Measurements from ENCODE around the gene LPGAT1. TPM values are rescaled to one million over a fixed set of nuclear protein-coding genes. Genes with fewer than 3 reads are reported as not detected.

LPGAT1 gene
- total RNA-seq, 5 donors from 2014 or later (not counting 1 experiment from before 2014, with no cell fraction given) = 20.8 to 47.1 (median 31.4) TPM

- no peaks in the 10 kb centered on the region for H3K27me3 Mint-ChIP-seq
- Histone ChIP-seq H3K36me3 (ENCODE audit: control insufficient read depth in 2 of 2, extremely low read depth in 1 of 2, insufficient read depth in 1 of 2, low read length in 1 of 2) (peaks cover 0 to 5% of the 10 kb centered on the region in 2 donors), H3K4me1 (ENCODE audit: control insufficient read depth in 1 of 2, extremely low read depth in 1 of 2, insufficient read depth in 2 of 2, low read length in 2 of 2) (no peaks in the 10 kb centered on the region), H3K9me3 (no peaks in the 10 kb centered on the region), H3K4me3 (ENCODE audit: control insufficient read depth in 1 of 2, extremely low read depth in 1 of 2, low read length in 1 of 2) (no peak overlapping the region), H3K27me3 (replicated peaks in 1 of 2; ENCODE audit: control insufficient read depth in 2 of 2, extremely low read depth in 1 of 2, insufficient read depth in 2 of 2, low read length in 1 of 2) (no peaks in the 10 kb centered on the region), H3K27ac (ENCODE audit: low read length) (no peak overlapping the region)
- ATAC-seq (replicated peaks in 1 of 4) (no peak), DNase-seq (no peak)
- CTCF ChIA-PET = interaction anchor here (0.7 to 1.2 kb wide), 2 partner anchors 22 to 1043 kb away, joined by 3 read pairs; no protein-coding TSS in a partner anchor
- no CpG with 5 or more reads among the region's 1 CpG for WGBS (ENCODE audit: insufficient coverage)
- H3K27ac Mint-ChIP-seq = no peak overlapping the region
- H3K4me1 Mint-ChIP-seq = peaks cover 0 to 4% (median 0%) of the 10 kb centered on the region in 3 donors
- peaks cover 41% of the 10 kb centered on the region for H3K36me3 Mint-ChIP-seq
- no peaks in the 10 kb centered on the region for H3K9me3 Mint-ChIP-seq
- H3K4me3 Mint-ChIP-seq = no peak overlapping the region
- POLR2A ChIA-PET = no interaction called here
Measured at GRCh38 chr1:211764701-211765100, 65.9 kb downstream of the LPGAT1 start.

DNA sequence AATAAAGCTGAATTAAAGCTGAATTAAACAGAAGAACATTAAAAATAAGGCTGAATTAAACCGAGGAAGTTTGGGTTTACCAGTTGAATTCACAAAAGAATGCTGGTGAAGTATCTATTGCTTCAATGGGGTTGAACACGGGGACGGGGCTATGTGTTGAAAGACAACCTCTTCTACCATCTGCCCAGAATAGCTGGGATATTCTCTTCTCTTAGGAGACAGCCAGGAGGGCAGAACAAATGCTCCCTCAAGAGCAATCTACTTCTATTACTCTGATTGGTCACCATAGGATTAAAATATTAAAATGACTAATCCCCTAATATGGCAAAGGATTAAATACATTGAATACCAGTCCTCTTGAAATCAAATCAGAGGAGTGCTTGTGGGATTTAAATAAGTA, 68.4 kb downstream of the LPGAT1 start:
- no peak overlapping the region for H3K4me3 ChIP-seq (ENCODE audit: control insufficient read depth in 1 of 2, extremely low read depth in 1 of 2, low read length in 1 of 2)
- Mint-ChIP-seq H3K4me3 (no peak overlapping the region), H3K27ac (no peak overlapping the region), H3K4me1 (no peaks in the 10 kb centered on the region), H3K27me3 (no peaks in the 10 kb centered on the region), H3K36me3 (peaks cover 44% of the 10 kb centered on the region), H3K9me3 (peaks cover 0 to 6% (median 0%) of the 10 kb centered on the region in 3 donors)
- WGBS (ENCODE audit: insufficient coverage) = no CpG with 5 or more reads among the region's 3 CpGs
- POLR2A ChIA-PET = no interaction called here
- H3K27ac ChIP-seq (ENCODE audit: low read length) = no peak overlapping the region
- no peaks in the 10 kb centered on the region for H3K27me3 ChIP-seq (replicated peaks in 1 of 2; ENCODE audit: control insufficient read depth in 2 of 2, extremely low read depth in 1 of 2, insufficient read depth in 2 of 2, low read length in 1 of 2)
- H3K4me1 ChIP-seq (ENCODE audit: control insufficient read depth in 1 of 2, extremely low read depth in 1 of 2, insufficient read depth in 2 of 2, low read length in 2 of 2) = no peaks in the 10 kb centered on the region
- CTCF ChIA-PET = interaction anchor here in 1 of 2 donors (0.6 kb wide), 1 partner anchor 273 kb away, joined by 3 read pairs; the partner anchor contains the start of genes DTL and INTS7
- DNase-seq (no peak), ATAC-seq (replicated peaks in 1 of 4) (no peak)
- peaks cover 0 to 5% of the 10 kb centered on the region in 2 donors for H3K36me3 ChIP-seq (ENCODE audit: control insufficient read depth in 2 of 2, extremely low read depth in 1 of 2, insufficient read depth in 1 of 2, low read length in 1 of 2)
- no peaks in the 10 kb centered on the region for H3K9me3 ChIP-seq

DNA sequence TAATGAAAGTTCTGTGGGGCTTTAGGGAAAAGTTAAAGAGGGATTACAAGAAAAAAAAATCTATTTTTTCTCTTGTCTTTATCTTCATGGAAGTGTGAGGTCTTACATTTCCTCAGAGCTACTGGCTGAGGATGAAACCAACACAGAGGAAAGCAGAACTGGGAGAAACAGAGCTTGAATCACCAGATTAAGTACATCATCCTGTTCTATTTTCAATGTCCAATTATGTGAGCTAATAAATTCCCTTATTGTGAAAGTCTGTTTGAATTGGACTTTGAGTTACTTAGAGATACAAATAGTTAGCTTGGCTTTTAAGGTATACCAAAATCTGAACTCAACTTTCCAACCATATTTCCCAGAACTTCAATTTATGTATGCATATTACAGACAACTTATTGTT, 69.2 kb downstream of the LPGAT1 start:
- Mint-ChIP-seq H3K27ac (no peak overlapping the region), H3K9me3 (peaks cover 0 to 6% (median 0%) of the 10 kb centered on the region in 3 donors), H3K36me3 (peaks cover 42% of the 10 kb centered on the region), H3K27me3 (no peaks in the 10 kb centered on the region), H3K4me3 (no peak overlapping the region), H3K4me1 (no peaks in the 10 kb centered on the region)
- CTCF ChIA-PET = no interaction called here
- no peak for DNase-seq
- Histone ChIP-seq H3K27me3 (replicated peaks in 1 of 2; ENCODE audit: control insufficient read depth in 2 of 2, extremely low read depth in 1 of 2, insufficient read depth in 2 of 2, low read length in 1 of 2) (no peaks in the 10 kb centered on the region), H3K4me3 (ENCODE audit: control insufficient read depth in 1 of 2, extremely low read depth in 1 of 2, low read length in 1 of 2) (no peak overlapping the region), H3K27ac (ENCODE audit: low read length) (no peak overlapping the region), H3K4me1 (ENCODE audit: control insufficient read depth in 1 of 2, extremely low read depth in 1 of 2, insufficient read depth in 2 of 2, low read length in 2 of 2) (no peaks in the 10 kb centered on the region), H3K9me3 (no peaks in the 10 kb centered on the region), H3K36me3 (ENCODE audit: control insufficient read depth in 2 of 2, extremely low read depth in 1 of 2, insufficient read depth in 1 of 2, low read length in 1 of 2) (peaks cover 0 to 5% of the 10 kb centered on the region in 2 donors)
- no peak for ATAC-seq (replicated peaks in 1 of 4)
- POLR2A ChIA-PET = no interaction called here

DNA sequence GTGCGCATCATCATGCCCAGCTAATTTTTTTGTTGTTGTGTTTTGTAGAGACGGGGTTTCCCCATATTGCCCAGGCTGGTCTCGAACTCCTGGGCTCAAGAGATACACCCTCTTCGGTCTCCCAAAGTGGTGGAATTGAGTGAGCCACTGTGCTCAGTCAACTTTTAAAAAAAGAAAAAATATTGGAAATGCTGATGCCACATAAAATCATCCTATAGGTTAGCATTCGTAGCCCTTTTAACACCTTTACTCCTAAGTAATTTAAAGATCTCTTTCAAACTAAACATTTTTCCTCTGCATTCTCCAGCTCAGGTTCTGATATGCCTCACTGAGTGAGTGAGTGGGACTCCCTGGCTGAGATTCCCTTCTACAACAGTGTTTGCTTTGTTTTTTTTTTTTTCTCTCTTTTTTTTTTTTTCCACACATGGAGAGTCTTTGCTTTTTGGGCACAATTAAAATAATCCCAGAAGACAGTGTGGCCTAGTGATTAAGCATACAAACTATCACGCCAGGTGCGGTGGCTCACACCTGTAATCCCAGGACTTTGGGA, 74.0 kb downstream of the LPGAT1 start:
- Histone ChIP-seq H3K27ac (ENCODE audit: low read length) (no peak overlapping the region), H3K4me3 (ENCODE audit: control insufficient read depth in 1 of 2, extremely low read depth in 1 of 2, low read length in 1 of 2) (no peak overlapping the region), H3K27me3 (replicated peaks in 1 of 2; ENCODE audit: control insufficient read depth in 2 of 2, extremely low read depth in 1 of 2, insufficient read depth in 2 of 2, low read length in 1 of 2) (no peaks in the 10 kb centered on the region), H3K36me3 (ENCODE audit: control insufficient read depth in 2 of 2, extremely low read depth in 1 of 2, insufficient read depth in 1 of 2, low read length in 1 of 2) (peaks cover 0 to 4% of the 10 kb centered on the region in 2 donors), H3K4me1 (ENCODE audit: control insufficient read depth in 1 of 2, extremely low read depth in 1 of 2, insufficient read depth in 2 of 2, low read length in 2 of 2) (no peaks in the 10 kb centered on the region), H3K9me3 (no peaks in the 10 kb centered on the region)
- 94% methylated on average over 2 of the region's 7 CpGs for WGBS (ENCODE audit: insufficient coverage)
- DNase-seq = no peak
- Mint-ChIP-seq H3K4me3 (no peak overlapping the region), H3K36me3 (peaks cover 18% of the 10 kb centered on the region), H3K27ac (no peak overlapping the region), H3K27me3 (no peaks in the 10 kb centered on the region), H3K4me1 (peaks cover 0 to 2% (median 0%) of the 10 kb centered on the region in 3 donors), H3K9me3 (peaks cover 0 to 6% (median 0%) of the 10 kb centered on the region in 3 donors)
- ChIA-PET POLR2A (interaction anchor here in 1 of 2 donors (0.7 kb wide), 1 partner anchor 28 kb away, joined by 4 read pairs; no protein-coding TSS in a partner anchor), CTCF (no interaction called here)
- ATAC-seq (replicated peaks in 1 of 4) = no peak

DNA sequence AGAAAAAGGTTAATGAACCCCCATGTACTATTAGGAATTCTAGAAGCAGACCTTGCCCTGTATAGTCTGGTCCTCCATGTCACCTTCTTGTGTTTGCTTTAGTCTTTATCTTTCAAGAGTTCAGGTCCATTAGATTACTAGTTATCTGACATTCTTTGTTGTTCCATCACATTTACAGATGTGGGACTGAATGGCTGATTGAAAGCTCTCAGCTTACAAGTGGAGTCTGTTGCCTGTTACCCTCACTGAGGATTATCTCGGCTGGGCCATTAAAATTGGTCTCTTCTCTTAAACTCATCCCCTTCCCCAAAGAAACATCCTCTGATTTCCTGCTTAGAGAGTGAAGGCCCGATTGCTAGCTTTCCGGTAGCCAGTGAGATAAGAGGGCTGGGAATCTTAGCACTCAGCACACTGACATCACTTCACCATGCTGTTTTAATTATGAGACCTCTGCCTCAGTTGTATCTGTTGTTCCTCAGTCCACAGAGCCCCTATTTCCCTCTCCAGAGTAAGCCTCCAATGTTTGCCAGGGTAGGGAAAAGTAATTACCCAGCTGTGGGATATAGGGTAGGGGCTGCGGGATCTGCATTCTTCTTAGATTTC, 76.8 kb downstream of the LPGAT1 start:
- Histone ChIP-seq H3K36me3 (ENCODE audit: control insufficient read depth in 2 of 2, extremely low read depth in 1 of 2, insufficient read depth in 1 of 2, low read length in 1 of 2) (peaks cover 0 to 16% of the 10 kb centered on the region in 2 donors), H3K4me3 (ENCODE audit: control insufficient read depth in 1 of 2, extremely low read depth in 1 of 2, low read length in 1 of 2) (no peak overlapping the region), H3K9me3 (no peaks in the 10 kb centered on the region), H3K27me3 (replicated peaks in 1 of 2; ENCODE audit: control insufficient read depth in 2 of 2, extremely low read depth in 1 of 2, insufficient read depth in 2 of 2, low read length in 1 of 2) (no peaks in the 10 kb centered on the region), H3K4me1 (ENCODE audit: control insufficient read depth in 1 of 2, extremely low read depth in 1 of 2, insufficient read depth in 2 of 2, low read length in 2 of 2) (no peaks in the 10 kb centered on the region), H3K27ac (ENCODE audit: low read length) (no peak overlapping the region)
- ATAC-seq (replicated peaks in 1 of 4) (no peak), DNase-seq (no peak)
- Mint-ChIP-seq H3K4me3 (no peak overlapping the region), H3K4me1 (peaks cover 0 to 2% (median 0%) of the 10 kb centered on the region in 3 donors), H3K27ac (no peak overlapping the region), H3K27me3 (no peaks in the 10 kb centered on the region), H3K9me3 (no peaks in the 10 kb centered on the region), H3K36me3 (peaks cover 25% of the 10 kb centered on the region)
- POLR2A ChIA-PET = interaction anchor here in 1 of 2 donors (0.6 kb wide), 1 partner anchor 13 kb away, joined by 3 read pairs; no protein-coding TSS in a partner anchor
- CTCF ChIA-PET = no interaction called here
- WGBS (ENCODE audit: insufficient coverage) = no CpG with 5 or more reads among the region's 4 CpGs

DNA sequence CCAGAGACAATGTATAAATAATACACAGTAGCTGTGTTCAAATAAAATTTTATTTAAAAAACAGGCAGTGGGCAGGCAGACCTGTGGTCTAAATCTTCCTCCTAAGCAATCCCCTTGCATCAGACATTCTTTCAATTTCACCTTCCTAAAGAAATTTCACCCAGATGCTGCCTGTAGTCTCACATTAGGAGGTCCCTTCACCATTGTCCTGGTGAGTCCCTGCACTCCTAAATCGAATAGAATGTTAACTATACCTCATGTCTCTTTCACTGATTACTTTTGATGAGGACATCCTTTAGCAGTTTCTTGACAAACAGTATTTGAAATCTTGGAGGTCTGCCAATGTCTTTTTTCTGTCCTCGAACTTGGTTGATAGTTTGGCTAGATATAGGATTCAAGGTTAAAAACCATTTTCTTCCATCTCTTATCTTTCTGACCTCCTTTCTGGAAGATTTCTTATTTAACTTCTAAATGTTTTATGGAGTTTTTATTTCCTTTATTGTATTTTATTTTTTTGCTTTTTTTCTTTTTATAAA, 77.5 kb downstream of the LPGAT1 start:
- ATAC-seq (replicated peaks in 1 of 4) (no peak), DNase-seq (no peak)
- Mint-ChIP-seq H3K4me3 (no peak overlapping the region), H3K36me3 (peaks cover 26% of the 10 kb centered on the region), H3K4me1 (peaks cover 0 to 2% (median 0%) of the 10 kb centered on the region in 3 donors), H3K27me3 (no peaks in the 10 kb centered on the region), H3K9me3 (no peaks in the 10 kb centered on the region), H3K27ac (no peak overlapping the region)
- ChIA-PET CTCF (no interaction called here), POLR2A (interaction anchor here in 1 of 2 donors (0.6 kb wide), 2 partner anchors 13 to 15 kb away, joined by 3 to 4 read pairs; no protein-coding TSS in a partner anchor)
- Histone ChIP-seq H3K36me3 (ENCODE audit: control insufficient read depth in 2 of 2, extremely low read depth in 1 of 2, insufficient read depth in 1 of 2, low read length in 1 of 2) (peaks cover 0 to 19% of the 10 kb centered on the region in 2 donors), H3K27me3 (replicated peaks in 1 of 2; ENCODE audit: control insufficient read depth in 2 of 2, extremely low read depth in 1 of 2, insufficient read depth in 2 of 2, low read length in 1 of 2) (no peaks in the 10 kb centered on the region), H3K27ac (ENCODE audit: low read length) (no peak overlapping the region), H3K9me3 (no peaks in the 10 kb centered on the region), H3K4me3 (ENCODE audit: control insufficient read depth in 1 of 2, extremely low read depth in 1 of 2, low read length in 1 of 2) (no peak overlapping the region), H3K4me1 (ENCODE audit: control insufficient read depth in 1 of 2, extremely low read depth in 1 of 2, insufficient read depth in 2 of 2, low read length in 2 of 2) (no peaks in the 10 kb centered on the region)
- WGBS (ENCODE audit: insufficient coverage) = no CpG with 5 or more reads among the region's 2 CpGs
